GM08714 (cell line): Measurements from ENCODE around the gene MED15.
"Not testable (repeated sequence)": the region's sequence is repeated elsewhere in the genome, so short reads cannot be mapped to it uniquely, and the experiment has no call there.

Experiments used
- H3K4me3 ChIP-seq: fragments of 200-500 bp; sonication (Bioruptor generic); 2 replicates; pipeline ENCODE4 v1.5.1; 2014; ENCODE audit warnings: mild to moderate bottlenecking, low read length, inconsistent platforms
- ZNF274 ChIP-seq: IDR thresholded peaks from 2 replicates; pipeline ENCODE4 v1.6.1; 2012; ENCODE audit warnings: mild to moderate bottlenecking, low read depth, low read length

The MED15 gene

DNA sequence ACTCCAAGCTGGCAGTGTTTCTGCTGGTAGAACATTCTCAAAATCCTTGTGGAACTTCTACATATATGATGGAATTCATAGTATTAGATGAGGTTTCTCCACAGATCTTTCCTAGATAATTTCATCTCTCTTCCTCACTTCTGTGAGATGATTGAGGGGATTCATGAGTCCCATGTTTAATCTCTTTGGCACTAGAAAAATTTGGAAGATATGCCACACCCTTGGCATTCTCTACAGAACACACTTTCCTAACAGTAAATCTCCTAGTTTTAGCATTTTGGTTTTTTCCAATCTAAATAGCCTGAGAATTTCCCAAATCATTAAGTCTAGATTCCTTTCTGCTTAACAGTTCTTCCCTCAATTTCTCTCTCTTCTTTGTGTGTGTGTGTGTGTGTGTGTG, 35.3 kb downstream of the MED15 start:
- no peak for TF ChIP-seq ZNF274
- no peak overlapping the region for H3K4me3 ChIP-seq

- H3K4me3 ChIP-seq, result not testable (repeated sequence)
These were observed 37.9 kb downstream of the MED15 start for GRCh38 chr22:20545318-20545634.

- no peak overlapping the region for H3K4me3 ChIP-seq
- no peak for TF ChIP-seq ZNF274
These were observed 38.5 kb downstream of the MED15 start for GRCh38 chr22:20545681-20546521.

GRCh38 chr22:20546541-20546950, 39.1 kb downstream of the MED15 start:
- no peak overlapping the region for H3K4me3 ChIP-seq
- no peak for TF ChIP-seq ZNF274

DNA sequence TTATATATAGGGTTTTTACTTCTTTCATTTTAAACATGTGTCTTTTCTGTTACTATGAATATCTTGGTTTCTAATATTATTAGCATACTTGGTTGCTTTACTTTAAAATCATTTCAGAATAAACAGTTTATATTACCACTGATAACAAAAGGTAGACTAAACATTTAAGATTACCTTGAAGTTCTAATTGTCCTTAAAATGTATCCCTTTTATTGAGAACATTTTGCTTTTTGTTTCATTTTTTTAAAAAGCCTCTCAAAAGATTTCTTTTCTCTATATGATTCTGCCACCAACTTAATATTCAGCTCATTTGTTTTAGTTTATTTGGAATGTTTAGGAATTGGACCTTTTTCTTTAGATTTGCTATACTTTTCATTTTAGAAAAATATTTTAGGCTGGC, 39.6 kb downstream of the MED15 start:
- no peak for TF ChIP-seq ZNF274
- no peak overlapping the region for H3K4me3 ChIP-seq

GRCh38 chr22:20548806-20549205, 41.4 kb downstream of the MED15 start:
- no peak for TF ChIP-seq ZNF274
- H3K4me3 ChIP-seq, result no peak overlapping the region

DNA sequence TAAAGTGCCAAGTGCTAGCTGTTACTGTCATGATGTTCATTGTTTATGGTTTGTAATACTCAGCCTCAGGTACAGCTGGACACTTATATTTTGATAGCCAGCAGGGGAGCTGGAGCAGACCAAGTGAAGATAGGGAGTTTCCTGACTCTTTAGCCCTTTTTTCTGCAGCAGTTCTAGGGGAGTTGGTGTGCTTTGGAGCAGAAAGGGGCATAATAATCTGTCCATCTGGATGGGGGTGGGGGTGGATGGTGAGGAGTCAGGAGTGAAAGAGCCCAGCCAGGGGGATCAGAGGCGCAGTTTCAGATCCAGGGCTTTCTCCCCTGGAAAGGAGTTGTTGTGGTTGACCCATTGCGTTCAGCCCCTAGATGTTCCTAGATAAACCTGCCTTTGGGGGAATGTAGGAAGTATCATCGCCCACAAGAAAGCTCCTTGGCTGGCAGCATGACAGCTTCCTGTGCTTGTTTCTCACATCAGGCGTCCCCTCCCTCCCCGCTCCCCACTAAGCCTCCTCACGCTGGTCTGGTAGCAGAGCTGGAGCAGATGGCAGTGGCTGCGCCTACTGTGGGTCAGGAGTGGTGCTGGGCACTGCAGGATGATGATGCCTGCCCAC, 41.9 kb downstream of the MED15 start:
- H3K4me3 ChIP-seq, result no peak overlapping the region
- no peak for TF ChIP-seq ZNF274

DNA sequence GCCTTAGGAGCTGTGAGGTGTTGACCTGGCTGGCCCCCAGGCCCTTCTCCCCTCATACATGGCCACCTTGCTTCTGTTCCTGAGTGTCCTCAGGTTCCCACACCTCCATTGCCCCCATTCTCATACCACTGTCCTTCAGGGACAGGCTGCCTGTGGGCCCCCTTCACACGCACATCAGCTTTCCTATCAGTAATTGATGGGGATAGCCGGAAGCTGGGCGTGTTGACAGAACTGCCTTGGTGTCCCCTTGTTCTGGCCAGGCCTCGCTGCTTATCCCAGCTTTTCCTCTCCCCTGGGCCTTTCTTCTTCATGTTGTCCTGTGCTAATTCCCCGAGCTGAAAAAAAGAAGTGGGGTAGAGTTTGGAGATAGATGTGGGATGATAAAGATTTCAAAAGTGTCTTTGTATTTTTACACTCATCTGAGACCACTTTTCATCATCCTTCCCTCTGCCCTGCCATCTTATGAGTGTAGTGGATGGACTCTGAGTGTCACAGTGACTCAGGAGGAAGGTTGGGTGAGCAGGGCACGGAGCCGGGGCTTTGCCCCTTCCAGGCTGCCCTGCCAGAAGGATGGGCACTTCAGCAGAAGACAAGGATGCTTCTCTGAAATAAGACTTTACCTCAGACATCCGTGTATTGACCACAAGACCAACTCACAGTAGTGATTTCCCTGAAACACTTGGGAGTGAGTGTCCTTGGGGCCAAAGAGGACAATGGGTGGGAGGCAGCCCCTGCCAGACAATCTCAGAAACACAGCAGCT, 42.8 kb downstream of the MED15 start:
- no peak overlapping the region for H3K4me3 ChIP-seq
- no peak for TF ChIP-seq ZNF274

- H3K4me3 ChIP-seq, result no peak overlapping the region
- no peak for TF ChIP-seq ZNF274
These were observed 43.7 kb downstream of the MED15 start for GRCh38 chr22:20550851-20551744.

GRCh38 chr22:20551805-20552442, 44.5 kb downstream of the MED15 start:
- no peak for TF ChIP-seq ZNF274
- no peak overlapping the region for H3K4me3 ChIP-seq

GRCh38 chr22:20552443-20553401, 45.3 kb downstream of the MED15 start:
- no peak overlapping the region for H3K4me3 ChIP-seq
- no peak for TF ChIP-seq ZNF274

GRCh38 chr22:20553947-20554741, 46.7 kb downstream of the MED15 start:
- no peak for TF ChIP-seq ZNF274
- H3K4me3 ChIP-seq, result no peak overlapping the region
